ENCODE measurements around the gene CLDN20.

CLDN20 gene

DNA sequence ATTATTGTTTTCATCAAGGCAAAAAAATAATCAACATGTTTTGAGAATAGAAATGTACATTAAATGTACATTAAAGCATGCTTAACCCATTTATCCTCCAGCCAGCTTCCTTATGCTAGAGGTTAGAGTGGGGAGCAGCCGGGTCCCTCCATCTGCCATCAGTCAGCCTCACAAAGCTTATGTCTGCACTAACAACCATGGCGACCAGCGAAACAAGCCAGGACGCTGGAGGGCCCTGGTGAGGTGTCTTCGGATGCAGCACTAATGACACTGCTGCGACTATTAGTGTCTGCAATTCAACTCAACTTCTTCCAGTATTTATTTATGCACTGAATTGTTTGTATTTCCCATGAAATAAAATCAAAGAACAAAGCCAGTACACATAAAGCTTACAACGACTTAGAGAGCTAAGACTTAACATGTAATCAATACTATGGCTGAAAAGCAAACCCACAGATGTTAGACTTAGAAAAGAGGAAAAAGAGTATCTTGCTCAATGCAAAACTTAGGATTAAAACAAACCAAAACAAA lies 6.8 kb downstream of the CLDN20 start:
- no peak for DNase-seq (ENCODE audit: low read depth)

GRCh38 chr6:155271145-155271544 lies 7.3 kb downstream of the CLDN20 start:
- DNase-seq (ENCODE audit: low read depth) = no peak

- DNase-seq (ENCODE audit: low read depth) = peak; percentile 40
These were observed 8.8 kb downstream of the CLDN20 start for GRCh38 chr6:155272353-155273232.

GRCh38 chr6:155273431-155273830 lies 9.6 kb downstream of the CLDN20 start:
- DNase-seq (ENCODE audit: low read depth) = peak; percentile 94

- no peak for DNase-seq (ENCODE audit: low read depth)
These were observed 10.3 kb downstream of the CLDN20 start for GRCh38 chr6:155274106-155274505.

GRCh38 chr6:155274533-155274932 lies 10.7 kb downstream of the CLDN20 start:
- DNase-seq (ENCODE audit: low read depth) = peak; percentile 79

DNA sequence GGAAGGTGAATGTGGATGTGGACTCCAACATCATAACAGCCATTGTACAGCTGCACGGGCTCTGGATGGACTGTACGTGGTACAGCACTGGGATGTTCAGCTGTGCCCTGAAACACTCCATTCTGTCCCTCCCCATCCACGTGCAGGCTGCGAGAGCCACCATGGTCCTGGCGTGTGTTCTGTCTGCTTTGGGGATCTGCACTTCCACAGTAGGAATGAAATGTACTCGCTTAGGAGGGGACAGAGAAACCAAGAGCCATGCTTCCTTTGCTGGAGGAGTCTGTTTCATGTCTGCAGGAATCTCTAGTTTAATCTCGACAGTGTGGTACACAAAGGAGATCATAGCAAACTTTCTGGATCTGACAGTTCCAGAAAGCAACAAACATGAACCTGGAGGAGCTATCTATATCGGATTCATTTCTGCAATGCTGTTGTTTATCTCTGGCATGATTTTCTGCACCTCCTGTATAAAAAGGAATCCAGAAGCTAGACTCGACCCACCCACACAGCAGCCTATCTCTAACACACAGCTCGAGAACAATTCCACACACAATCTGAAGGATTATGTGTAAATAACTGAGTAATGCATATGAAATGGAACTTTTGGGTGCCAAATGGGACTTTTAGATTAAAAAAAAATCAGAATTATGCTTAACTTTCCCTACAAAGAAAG lies 12.1 kb downstream of the CLDN20 start:
- peak; percentile 73 for DNase-seq (ENCODE audit: low read depth)

DNA sequence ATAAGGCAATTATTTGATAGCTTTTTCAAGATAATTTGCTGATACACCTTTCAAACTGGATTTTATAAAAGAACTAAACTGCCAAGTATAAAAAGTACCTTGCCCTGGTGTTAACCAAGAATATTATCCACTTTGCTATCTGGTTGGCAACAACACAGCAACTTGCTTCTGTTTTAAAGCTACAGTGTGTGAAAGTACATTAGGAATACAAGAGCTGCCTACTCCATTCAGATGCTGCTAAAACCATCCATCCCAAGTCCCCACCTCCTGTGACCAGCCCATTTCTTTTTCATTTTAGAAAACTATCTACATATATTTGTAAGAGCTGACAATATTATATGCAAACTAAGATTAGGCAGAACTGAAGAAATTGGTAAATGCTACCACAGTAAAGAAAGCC lies 12.8 kb downstream of the CLDN20 start:
- DNase-seq (ENCODE audit: low read depth) = no peak

GRCh38 chr6:155278319-155279049 lies 14.7 kb downstream of the CLDN20 start:
- DNase-seq (ENCODE audit: low read depth) = no peak

- no peak for DNase-seq (ENCODE audit: low read depth)
These were observed 21.0 kb downstream of the CLDN20 start for GRCh38 chr6:155284775-155285174.

DNA sequence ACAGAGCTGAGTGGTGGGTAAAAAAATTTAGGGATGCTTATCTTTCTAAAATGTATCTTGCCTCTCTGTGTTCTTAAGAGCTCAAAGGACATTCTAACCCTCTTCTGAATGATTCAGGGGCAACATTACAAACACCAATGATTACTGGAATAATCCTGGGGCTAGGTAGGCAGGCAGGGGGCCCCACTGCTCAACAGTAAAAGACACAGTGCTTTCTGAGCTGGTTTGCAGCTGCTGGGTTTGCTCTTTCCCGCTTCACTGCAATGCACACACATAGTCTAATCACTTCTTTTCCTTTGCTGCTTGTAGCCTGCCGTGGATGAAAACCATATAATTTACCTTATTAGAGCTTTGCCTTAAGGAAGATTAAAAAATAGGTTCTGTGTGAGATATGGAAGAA lies 23.9 kb downstream of the CLDN20 start:
- DNase-seq (ENCODE audit: low read depth) = no peak

DNA sequence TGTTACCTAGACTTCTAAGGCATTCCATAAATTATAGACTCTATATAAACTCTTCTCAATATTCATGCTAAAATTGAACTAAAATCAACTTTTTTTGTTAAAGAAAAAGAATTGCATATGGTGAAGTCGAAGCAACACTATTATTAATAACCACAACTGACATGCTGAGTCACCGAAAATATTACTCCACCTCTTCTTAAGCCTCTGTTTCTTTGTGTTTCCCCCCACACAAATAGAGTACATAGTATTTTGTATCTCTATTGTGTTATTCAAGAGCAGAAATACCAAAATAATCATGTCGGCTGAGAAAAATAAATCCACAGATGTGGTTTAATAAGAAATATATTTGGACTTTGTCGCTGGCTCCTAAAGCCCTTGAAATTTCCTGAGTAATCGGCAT lies 26.7 kb downstream of the CLDN20 start:
- DNase-seq (ENCODE audit: low read depth) = peak; percentile 61

- no peak for DNase-seq (ENCODE audit: low read depth)
These were observed 27.5 kb downstream of the CLDN20 start for GRCh38 chr6:155291291-155291690.

DNA sequence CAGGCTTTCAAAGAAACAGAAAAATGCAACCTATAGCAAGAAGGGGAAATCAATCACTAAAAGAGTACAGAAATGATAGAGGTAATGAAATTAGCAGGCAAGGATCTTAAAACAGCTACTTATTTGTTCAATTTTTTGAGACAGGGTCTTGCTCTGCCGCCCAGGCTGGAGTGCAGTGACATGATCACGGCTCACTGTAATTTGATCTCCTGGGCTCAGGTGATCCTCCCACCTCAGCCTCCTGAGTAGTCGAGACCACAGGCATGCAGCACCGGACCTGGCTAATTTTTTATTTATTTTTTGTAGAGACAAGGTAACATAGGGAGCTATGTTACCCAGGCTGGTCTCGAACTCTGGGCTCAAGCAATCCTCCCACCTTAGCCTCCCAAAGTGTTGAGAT lies 28.9 kb downstream of the CLDN20 start:
- DNase-seq (ENCODE audit: low read depth) = no peak

DNA sequence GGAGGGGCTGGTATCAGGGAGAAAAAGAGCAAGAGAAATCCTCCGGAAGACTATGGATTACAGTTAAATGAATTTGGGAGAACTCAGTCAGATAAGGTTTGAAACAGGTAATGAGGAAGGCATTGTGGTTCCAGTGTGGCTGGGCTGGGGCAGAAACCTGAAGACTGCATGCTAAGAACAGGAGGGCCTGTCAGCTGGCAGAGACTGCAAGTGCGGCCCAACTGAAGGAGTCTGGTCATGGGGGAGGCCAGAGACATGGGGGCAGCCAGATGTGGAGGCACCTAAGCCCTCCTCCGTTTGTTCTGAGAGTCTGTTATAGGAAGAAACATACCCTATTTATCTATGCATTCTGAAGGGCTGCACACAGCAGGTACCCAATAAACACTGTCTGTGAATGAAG lies 33.9 kb downstream of the CLDN20 start:
- no peak for DNase-seq (ENCODE audit: low read depth)

- DNase-seq (ENCODE audit: low read depth) = peak; percentile 75
These were observed 38.1 kb downstream of the CLDN20 start for GRCh38 chr6:155301867-155302266.

DNA sequence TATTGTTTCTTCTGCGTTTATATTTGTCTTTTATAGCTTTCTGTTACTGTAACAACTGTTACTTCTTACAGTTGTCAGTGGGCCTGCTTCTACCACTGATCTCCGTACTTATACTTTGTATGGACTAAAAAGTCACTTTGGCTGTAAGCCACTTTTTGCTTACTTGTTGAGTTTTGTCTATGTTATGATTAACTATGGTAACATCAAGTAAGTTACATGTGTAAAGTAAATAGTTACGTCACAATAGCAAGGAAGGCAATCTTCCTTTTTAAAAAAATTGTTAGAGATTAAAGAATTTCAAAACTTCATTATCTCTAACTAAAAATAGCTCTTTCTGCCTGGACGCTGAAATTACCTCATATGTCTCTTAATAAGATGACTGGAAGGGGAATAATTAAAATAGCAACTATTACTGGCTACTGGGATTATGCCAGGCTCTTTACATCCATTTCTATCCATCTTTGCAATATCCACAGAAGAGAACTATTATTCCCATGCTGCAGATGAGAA lies 39.6 kb downstream of the CLDN20 start:
- DNase-seq (ENCODE audit: low read depth) = peak; percentile 50

- DNase-seq (ENCODE audit: low read depth) = no peak
These were observed 43.1 kb downstream of the CLDN20 start for GRCh38 chr6:155306958-155307357.

- peak; percentile 37 for DNase-seq (ENCODE audit: low read depth)
These were observed 45.3 kb downstream of the CLDN20 start for GRCh38 chr6:155309150-155309549.

GRCh38 chr6:155310596-155310995 lies 46.8 kb downstream of the CLDN20 start:
- DNase-seq (ENCODE audit: low read depth) = peak; percentile 62

DNA sequence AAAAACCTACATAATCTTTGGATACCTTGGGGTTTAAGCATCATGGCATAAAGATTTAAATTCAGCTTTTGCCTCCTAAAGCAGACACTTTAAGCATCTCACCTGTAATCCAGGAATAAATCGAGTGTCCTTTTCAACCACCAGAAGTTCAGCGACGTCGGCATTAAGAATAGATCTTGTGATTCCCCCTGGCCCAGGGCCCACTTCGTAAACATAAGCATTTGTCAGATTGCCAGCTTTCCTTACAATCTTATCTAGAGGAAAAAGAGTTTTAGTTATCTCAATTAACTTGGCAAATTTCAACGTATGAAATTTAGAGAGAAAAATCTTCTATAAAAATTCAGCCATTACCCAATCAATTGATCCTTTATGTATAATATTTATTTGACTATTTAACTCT lies 47.3 kb downstream of the CLDN20 start:
- peak; percentile 62 for DNase-seq (ENCODE audit: low read depth)

- no peak for DNase-seq (ENCODE audit: low read depth)
These were observed 47.8 kb downstream of the CLDN20 start for GRCh38 chr6:155311583-155311982.
